Measurements from ENCODE around the gene ABCC2. TPM values are rescaled to one million over a fixed set of nuclear protein-coding genes. Genes with fewer than 3 reads are reported as not detected.

The ABCC2 gene
- total and polyA plus RNA-seq, 4 experiments from 2014 or later, result 0.72 to 6.7 (median 3.8) TPM

DNA sequence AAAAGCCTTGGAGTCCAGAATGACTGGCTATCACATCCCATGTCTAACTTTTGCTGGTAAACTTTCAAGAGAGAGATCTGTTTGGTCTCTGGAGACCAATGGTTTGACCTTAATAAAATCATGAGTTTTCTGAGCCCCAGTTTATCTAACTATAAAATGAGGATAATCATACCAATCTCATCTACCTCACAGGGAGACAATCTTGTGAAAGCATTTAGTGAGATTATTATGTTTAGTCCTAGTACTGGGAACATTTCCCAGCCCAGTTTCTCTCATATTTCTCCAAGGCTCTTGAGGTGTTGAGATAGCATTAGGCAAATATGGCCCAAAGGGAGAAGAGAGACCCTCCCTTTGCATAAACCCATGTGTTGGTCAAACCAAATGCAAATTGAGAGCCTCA lies 25.8 kb downstream of the ABCC2 start:
- Mint-ChIP-seq H3K27ac (no peak overlapping the region), H3K36me3 (peaks cover 0 to 25% of the 10 kb centered on the region in 2 donors), H3K4me3 (no peak overlapping the region), H3K27me3 (no peaks in the 10 kb centered on the region), H3K4me1 (no peaks in the 10 kb centered on the region), H3K9me3 (no peaks in the 10 kb centered on the region)
- no peaks in the 10 kb centered on the region for H3K4me1 ChIP-seq (ENCODE audit: insufficient read depth, low read length)
- ChIA-PET CTCF (ENCODE audit: partially characterized antibody) (no interaction called here), POLR2A (ENCODE audit: partially characterized antibody) (no interaction called here)
- no peak for DNase-seq
- H3K27ac ChIP-seq (ENCODE audit: low read depth, low read length), result no peak overlapping the region
- intact Hi-C loops (cut with micrococcal nuclease), result no loop called here
- H3K4me3 ChIP-seq (ENCODE audit: low read length in 2 of 2), result no peak overlapping the region
- H3K27me3 ChIP-seq (ENCODE audit: insufficient read depth, low read length), result no peaks in the 10 kb centered on the region
- no peaks in the 10 kb centered on the region for H3K9me3 ChIP-seq (ENCODE audit: control insufficient read depth in 1 of 2, low read length in 2 of 2)
- H3K36me3 ChIP-seq (ENCODE audit: insufficient read depth, low read length), result no peaks in the 10 kb centered on the region

GRCh38 chr10:99809481-99809880 lies 27.0 kb downstream of the ABCC2 start:
- CTCF ChIA-PET (ENCODE audit: partially characterized antibody), result no interaction called here
- H3K27ac ChIP-seq (ENCODE audit: low read depth, low read length), result no peak overlapping the region
- no peaks in the 10 kb centered on the region for H3K27me3 ChIP-seq (ENCODE audit: insufficient read depth, low read length)
- H3K4me1 ChIP-seq (ENCODE audit: insufficient read depth, low read length), result no peaks in the 10 kb centered on the region
- POLR2A ChIA-PET (ENCODE audit: partially characterized antibody), result no interaction called here
- intact Hi-C loops (cut with micrococcal nuclease), result no loop called here
- no peak overlapping the region for H3K27ac Mint-ChIP-seq
- DNase-seq, result no peak
- H3K9me3 ChIP-seq (ENCODE audit: control insufficient read depth in 1 of 2, low read length in 2 of 2), result no peaks in the 10 kb centered on the region
- no peaks in the 10 kb centered on the region for H3K9me3 Mint-ChIP-seq
- peaks cover 0 to 21% of the 10 kb centered on the region in 2 donors for H3K36me3 Mint-ChIP-seq
- H3K4me3 ChIP-seq (ENCODE audit: low read length in 2 of 2), result no peak overlapping the region
- H3K36me3 ChIP-seq (ENCODE audit: insufficient read depth, low read length), result no peaks in the 10 kb centered on the region
- H3K4me3 Mint-ChIP-seq, result no peak overlapping the region
- H3K27me3 Mint-ChIP-seq, result no peaks in the 10 kb centered on the region
- H3K4me1 Mint-ChIP-seq, result no peaks in the 10 kb centered on the region

DNA sequence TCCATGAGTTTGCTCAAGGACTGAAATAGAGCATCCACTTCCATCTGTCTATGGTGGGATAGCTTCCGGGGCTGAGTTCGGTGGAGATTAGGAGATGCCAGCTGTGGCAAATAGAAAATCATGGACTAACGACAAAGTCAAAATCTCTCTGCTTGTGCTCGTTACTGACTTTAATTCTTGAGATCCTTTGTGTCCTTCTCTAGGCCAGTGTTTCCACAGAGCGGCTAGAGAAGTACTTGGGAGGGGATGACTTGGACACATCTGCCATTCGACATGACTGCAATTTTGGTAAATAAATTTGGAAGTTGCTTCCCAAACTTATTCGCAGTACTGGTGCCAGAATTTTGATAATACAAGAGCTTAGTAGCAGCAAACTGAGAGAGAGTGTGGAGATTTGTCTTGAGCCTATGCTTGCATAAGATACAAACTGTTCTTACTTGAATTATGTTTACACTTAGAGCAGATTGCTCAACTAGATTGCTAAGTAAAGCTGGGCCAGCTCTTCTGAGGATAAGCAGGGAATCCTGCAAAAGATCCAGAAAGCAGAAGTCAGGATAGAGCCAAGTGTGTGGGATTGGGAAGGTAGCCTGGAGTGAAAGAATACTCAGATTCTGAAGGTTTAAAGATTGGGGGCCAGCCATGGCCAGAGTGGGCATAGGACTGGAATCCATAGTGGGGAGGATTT lies 27.6 kb downstream of the ABCC2 start:
- H3K36me3 ChIP-seq (ENCODE audit: insufficient read depth, low read length), result no peaks in the 10 kb centered on the region
- POLR2A ChIA-PET (ENCODE audit: partially characterized antibody), result no interaction called here

GRCh38 chr10:99812177-99812576 lies 29.7 kb downstream of the ABCC2 start:
- Histone ChIP-seq H3K4me1 (ENCODE audit: insufficient read depth, low read length) (no peaks in the 10 kb centered on the region), H3K4me3 (ENCODE audit: low read length in 2 of 2) (no peak overlapping the region), H3K36me3 (ENCODE audit: insufficient read depth, low read length) (no peaks in the 10 kb centered on the region), H3K9me3 (ENCODE audit: control insufficient read depth in 1 of 2, low read length in 2 of 2) (no peaks in the 10 kb centered on the region), H3K27ac (ENCODE audit: low read depth, low read length) (no peak overlapping the region), H3K27me3 (ENCODE audit: insufficient read depth, low read length) (no peaks in the 10 kb centered on the region)
- Mint-ChIP-seq H3K36me3 (peaks cover 0 to 20% of the 10 kb centered on the region in 2 donors), H3K27me3 (no peaks in the 10 kb centered on the region), H3K4me3 (no peak overlapping the region), H3K4me1 (no peaks in the 10 kb centered on the region), H3K27ac (no peak overlapping the region), H3K9me3 (peaks cover 0 to 4% (median 0%) of the 10 kb centered on the region in 8 donors)
- CTCF ChIA-PET (ENCODE audit: partially characterized antibody), result no interaction called here
- intact Hi-C loops (cut with micrococcal nuclease), result no loop called here
- no peak for DNase-seq
- POLR2A ChIA-PET (ENCODE audit: partially characterized antibody), result no interaction called here

More for the DNA sequence above, 27.6 kb downstream of the ABCC2 start:
- H3K4me1 ChIP-seq (ENCODE audit: insufficient read depth, low read length), result no peaks in the 10 kb centered on the region
- Mint-ChIP-seq H3K4me1 (no peaks in the 10 kb centered on the region), H3K4me3 (no peak overlapping the region), H3K36me3 (peaks cover 0 to 21% of the 10 kb centered on the region in 2 donors), H3K27me3 (no peaks in the 10 kb centered on the region), H3K27ac (no peak overlapping the region), H3K9me3 (peaks cover 0 to 2% (median 0%) of the 10 kb centered on the region in 8 donors)
- intact Hi-C loops (cut with micrococcal nuclease), result no loop called here
- H3K27me3 ChIP-seq (ENCODE audit: insufficient read depth, low read length), result no peaks in the 10 kb centered on the region
- no peak overlapping the region for H3K27ac ChIP-seq (ENCODE audit: low read depth, low read length)
- DNase-seq, result no peak
- CTCF ChIA-PET (ENCODE audit: partially characterized antibody), result no interaction called here
- H3K9me3 ChIP-seq (ENCODE audit: control insufficient read depth in 1 of 2, low read length in 2 of 2), result no peaks in the 10 kb centered on the region
- no peak overlapping the region for H3K4me3 ChIP-seq (ENCODE audit: low read length in 2 of 2)

DNA sequence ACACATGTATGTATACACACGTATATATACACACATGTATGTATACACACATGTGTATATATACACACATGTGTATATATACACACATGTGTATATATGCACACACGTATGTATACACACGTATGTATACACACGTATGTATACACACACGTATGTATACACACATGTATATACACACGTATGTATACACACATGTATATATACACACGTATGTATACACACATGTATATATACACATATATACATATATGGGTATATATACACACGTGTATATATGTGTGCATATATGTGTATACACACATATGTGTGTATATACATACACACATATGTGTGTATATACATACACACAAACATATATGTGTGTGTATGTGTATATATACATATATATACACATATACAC lies 31.7 kb downstream of the ABCC2 start:
- H3K4me1 Mint-ChIP-seq, result no peaks in the 10 kb centered on the region
- ChIA-PET POLR2A (ENCODE audit: partially characterized antibody) (no interaction called here), CTCF (ENCODE audit: partially characterized antibody) (no interaction called here)

GRCh38 chr10:99815621-99816020 lies 33.2 kb downstream of the ABCC2 start:
- ChIA-PET POLR2A (ENCODE audit: partially characterized antibody) (no interaction called here), CTCF (ENCODE audit: partially characterized antibody) (interaction anchor here (0.7 kb wide), 1 partner anchor 187 kb away, joined by 3 read pairs; no protein-coding TSS in a partner anchor)
- H3K36me3 Mint-ChIP-seq, result peaks cover 6 to 20% of the 10 kb centered on the region in 2 donors
- no peak overlapping the region for H3K4me3 Mint-ChIP-seq
- Histone ChIP-seq H3K36me3 (ENCODE audit: insufficient read depth, low read length) (no peaks in the 10 kb centered on the region), H3K9me3 (ENCODE audit: control insufficient read depth in 1 of 2, low read length in 2 of 2) (no peaks in the 10 kb centered on the region), H3K4me1 (ENCODE audit: insufficient read depth, low read length) (no peaks in the 10 kb centered on the region), H3K27me3 (ENCODE audit: insufficient read depth, low read length) (no peaks in the 10 kb centered on the region), H3K27ac (ENCODE audit: low read depth, low read length) (no peak overlapping the region), H3K4me3 (ENCODE audit: low read length in 2 of 2) (no peak overlapping the region)
- intact Hi-C loops (cut with micrococcal nuclease), result no loop called here
- no peaks in the 10 kb centered on the region for H3K4me1 Mint-ChIP-seq
- H3K27ac Mint-ChIP-seq, result no peak overlapping the region
- H3K27me3 Mint-ChIP-seq, result no peaks in the 10 kb centered on the region
- DNase-seq, result no peak
- peaks cover 0 to 4% (median 0%) of the 10 kb centered on the region in 8 donors for H3K9me3 Mint-ChIP-seq

More for the DNA sequence above, 31.7 kb downstream of the ABCC2 start:
- Mint-ChIP-seq H3K4me3 (no peak overlapping the region), H3K27me3 (no peaks in the 10 kb centered on the region), H3K27ac (no peak overlapping the region), H3K9me3 (peaks cover 0 to 4% (median 0%) of the 10 kb centered on the region in 8 donors), H3K36me3 (peaks cover 3 to 13% of the 10 kb centered on the region in 2 donors)
- DNase-seq, result no peak
- Histone ChIP-seq H3K27me3 (ENCODE audit: insufficient read depth, low read length) (no peaks in the 10 kb centered on the region), H3K9me3 (ENCODE audit: control insufficient read depth in 1 of 2, low read length in 2 of 2) (no peaks in the 10 kb centered on the region), H3K27ac (ENCODE audit: low read depth, low read length) (no peak overlapping the region), H3K4me3 (ENCODE audit: low read length in 2 of 2) (no peak overlapping the region), H3K36me3 (ENCODE audit: insufficient read depth, low read length) (no peaks in the 10 kb centered on the region), H3K4me1 (ENCODE audit: insufficient read depth, low read length) (no peaks in the 10 kb centered on the region)
- intact Hi-C loops (cut with micrococcal nuclease), result no loop called here

DNA sequence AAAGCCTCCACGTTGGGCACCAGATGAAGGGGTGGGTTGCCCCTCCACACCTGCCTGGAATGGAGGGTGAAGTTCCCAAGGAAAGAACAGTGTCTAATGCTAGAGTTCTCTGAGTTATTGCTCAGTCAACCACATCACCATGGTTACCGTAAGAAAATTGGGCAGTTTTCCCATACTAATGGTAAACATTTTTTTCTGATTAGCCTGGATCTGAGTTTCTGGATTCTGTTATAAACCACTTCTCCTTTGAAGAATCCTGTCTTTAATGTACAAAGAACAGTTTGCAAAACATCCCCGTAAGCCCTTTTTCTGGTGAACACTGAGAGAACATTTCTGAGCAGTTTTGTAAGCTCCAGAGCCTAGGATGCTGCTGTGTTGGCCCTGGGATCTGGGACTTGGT lies 45.5 kb downstream of the ABCC2 start:
- Mint-ChIP-seq H3K4me1 (peaks cover 8 to 12% (median 10%) of the 10 kb centered on the region in 4 donors), H3K36me3 (peaks cover 3 to 21% of the 10 kb centered on the region in 2 donors), H3K4me3 (peak overlapping the region in 3 of 8 donors; percentile 13 to 27 (median 23)), H3K9me3 (peaks cover 3 to 20% (median 14%) of the 10 kb centered on the region in 8 donors), H3K27ac (peak overlapping the region in 2 of 7 donors; percentile 38 to 55), H3K27me3 (no peaks in the 10 kb centered on the region)
- no peaks in the 10 kb centered on the region for H3K9me3 ChIP-seq (ENCODE audit: control insufficient read depth in 1 of 2, low read length in 2 of 2)
- intact Hi-C loops (cut with micrococcal nuclease), result no loop called here
- H3K4me3 ChIP-seq (ENCODE audit: low read length in 2 of 2), result no peak overlapping the region
- no peaks in the 10 kb centered on the region for H3K36me3 ChIP-seq (ENCODE audit: insufficient read depth, low read length)
- CTCF ChIA-PET (ENCODE audit: partially characterized antibody), result interaction anchor here (1.8 kb wide), 1 partner anchor 18 kb away, joined by 10 read pairs; no protein-coding TSS in a partner anchor
- H3K27me3 ChIP-seq (ENCODE audit: insufficient read depth, low read length), result no peaks in the 10 kb centered on the region
- no peak overlapping the region for H3K27ac ChIP-seq (ENCODE audit: low read depth, low read length)
- no peaks in the 10 kb centered on the region for H3K4me1 ChIP-seq (ENCODE audit: insufficient read depth, low read length)
- POLR2A ChIA-PET (ENCODE audit: partially characterized antibody), result no interaction called here
- no peak for DNase-seq

Measured in CD4-positive, alpha-beta memory T cell (primary cell).